K562 (cell line): ENCODE data around the gene AMFR. TPM values are rescaled to one million over a fixed set of nuclear protein-coding genes. Genes with fewer than 3 reads are reported as not detected.

Experiments used
- ATAC-seq: fragments of 200-7000 bp; cut with Tn5 transposase; 3 replicates; pipeline ENCODE4 v1.9.1; 2020; ENCODE audit warnings: moderate library complexity
- BruUV-seq: library from RNA; stranded (reverse); fragments of 400-500 nt; replicated peaks from 2 replicates; lab custom pipeline; 2021; lab: Mats Ljungman, UMichigan
- CTCF ChIA-PET: fragments of 300-600 bp; formaldehyde crosslinking; extraction: SDS; loops from one replicate; lab custom pipeline; 2021; ENCODE audit warnings: low intra/inter-chr PET ratio; lab: Yijun Ruan, JAX
- POLR2A ChIA-PET: fragments of 300-600, 350-650 bp; sonication (Branson Sonifier 250); formaldehyde crosslinking; extraction: SDS; loops from one replicate; lab custom pipeline; 2021; ENCODE audit warnings: antibody characterized with exemption, inconsistent platforms; lab: Yijun Ruan, JAX
- DNase-seq, 4 experiments: peaks; one replicate each; pipeline versions ENCODE4 v3.0.0 to v3.0.0-alpha.2; 2011 to 2018; ENCODE audit warnings: low spot score in 3 of 4, mixed read lengths in 3 of 4; ENCODE audit errors: extremely low read depth in 1 of 4
- FAIRE-seq: peaks from 2 replicates; lab custom pipeline; 2011; peaks lifted over from hg19 to GRCh38; lab: Jason Lieb, UNC
- H2AFZ ChIP-seq: 2 replicates; pipeline ENCODE4 v1.6.0; 2011; ENCODE audit warnings: low read depth, low read length, control low read depth, inconsistent platforms
- H3K27ac ChIP-seq: fragments of 200-600 bp; 3 replicates; pipeline ENCODE4 v1.8.0; 2011; ENCODE audit warnings: low read depth, mild to moderate bottlenecking, control low read depth, inconsistent platforms, low read length, moderate library complexity, mixed read lengths; ENCODE audit errors: extremely low read depth
- H3K27me3 ChIP-seq, 2 experiments: fragments of 300-600 bp in 1 of 2; 2 replicates in 1 of 2; 3 replicates in 1 of 2; pipeline versions ENCODE4 v1.6.0 to v1.8.0; 2011; ENCODE audit warnings: inconsistent platforms in 2 of 2, low read length in 2 of 2, mild to moderate bottlenecking in 1 of 2, mixed read lengths in 1 of 2, moderate library complexity in 1 of 2; ENCODE audit not compliant: control insufficient read depth in 2 of 2, insufficient read depth in 2 of 2
- H3K36me3 ChIP-seq: fragments of 300-600 bp; 3 replicates; pipeline ENCODE4 v1.8.0; 2011; ENCODE audit warnings: mild to moderate bottlenecking, low read length, inconsistent platforms; ENCODE audit not compliant: control insufficient read depth, insufficient read depth
- H3K4me1 ChIP-seq, 2 experiments: fragments of 200-600 bp in 1 of 2; replicated peaks in 1 of 2; 2 replicates in 1 of 2; 3 replicates in 1 of 2; pipeline versions ENCODE4 v1.5.1 to v1.8.0; 2011; ENCODE audit warnings: inconsistent platforms in 2 of 2, low read length in 2 of 2, mild to moderate bottlenecking in 1 of 2, mixed read lengths in 1 of 2, moderate library complexity in 1 of 2; ENCODE audit not compliant: control insufficient read depth in 2 of 2, insufficient read depth in 2 of 2
- H3K4me2 ChIP-seq: 2 replicates; pipeline ENCODE4 v1.6.1; 2011; ENCODE audit warnings: low read length, control low read depth, inconsistent platforms, mixed read lengths; ENCODE audit not compliant: insufficient read depth
- H3K4me3 ChIP-seq: fragments of 200-600 bp; sonication (generic), shearing (Covaris generic); 2 replicates; pipeline ENCODE4 v1.5.1; 2016; ENCODE audit warnings: control low read depth, inconsistent platforms
- H3K79me2 ChIP-seq: fragments of 200-600 bp; 3 replicates; pipeline ENCODE4 v1.8.0; 2011; ENCODE audit warnings: low read length, inconsistent platforms; ENCODE audit not compliant: control insufficient read depth, insufficient read depth
- H3K9ac ChIP-seq, 2 experiments: 2 replicates each; pipeline versions ENCODE4 v1.6.0 to v1.6.1; 2011; ENCODE audit warnings: low read depth in 2 of 2, low read length in 2 of 2, control low read depth in 1 of 2, inconsistent platforms in 1 of 2, mild to moderate bottlenecking in 1 of 2, mixed read lengths in 1 of 2; ENCODE audit not compliant: insufficient read depth in 1 of 2
- H3K9me1 ChIP-seq: one replicate; pipeline ENCODE4 v1.6.0; 2011; ENCODE audit warnings: inconsistent platforms, mild to moderate bottlenecking, low read length, moderate library complexity; ENCODE audit not compliant: control insufficient read depth, insufficient read depth
- H3K9me3 ChIP-seq: replicated peaks from 2 replicates; pipeline ENCODE4 v1.5.1; 2011; ENCODE audit warnings: low read depth, low read length, inconsistent platforms; ENCODE audit not compliant: control insufficient read depth, insufficient read depth
- H4K20me1 ChIP-seq: replicated peaks from 2 replicates; pipeline ENCODE4 v1.6.1; 2011; ENCODE audit warnings: low read length, inconsistent platforms, mixed read lengths; ENCODE audit not compliant: control insufficient read depth, insufficient read depth
- ATF4 ChIP-seq: fragments of 450-650 bp; formaldehyde crosslinking; IDR thresholded peaks from 2 replicates; pipeline ENCODE4 v1.4.0; 2022; ENCODE audit warnings: mild to moderate bottlenecking, moderate library complexity
- ETS2 ChIP-seq: IDR thresholded peaks from 2 replicates; pipeline ENCODE4 v1.6.1; 2016; ENCODE audit warnings: borderline replicate concordance, missing genetic modification characterization, mild to moderate bottlenecking, moderate library complexity, missing compliant biosample characterization; ENCODE audit not compliant: poor library complexity, severe bottlenecking
- KDM4B ChIP-seq, 2 experiments: fragments of 450-650 bp in 1 of 2; sonication (generic) in 1 of 2; IDR thresholded peaks; 2 replicates each; pipeline ENCODE4 v1.6.1; 2016 to 2017; ENCODE audit warnings: borderline replicate concordance in 2 of 2, antibody characterized with exemption in 1 of 2, low read depth in 1 of 2, mild to moderate bottlenecking in 1 of 2
- MAFK ChIP-seq: IDR thresholded peaks from 2 replicates; pipeline ENCODE4 v1.6.1; 2011; ENCODE audit warnings: low read length, improper control_type of control experiment
- MAZ ChIP-seq, 2 experiments: fragments of 450-650 bp in 1 of 2; sonication (generic) in 1 of 2; formaldehyde crosslinking; IDR thresholded peaks in 1 of 2; conservative IDR thresholded peaks in 1 of 2; 2 replicates each; pipeline versions ENCODE4 v1.4.0 to v1.5.0; 2020; ENCODE audit warnings: mild to moderate bottlenecking in 1 of 2, missing genetic modification reagents in 1 of 2
- PCBP1 ChIP-seq: fragments of 200-400 bp; formaldehyde crosslinking; IDR thresholded peaks from 2 replicates; pipeline ENCODE4 v1.6.1; 2018; ENCODE audit warnings: mild to moderate bottlenecking, low read depth, low read length; ENCODE audit not compliant: poor library complexity, severe bottlenecking
- PPARD ChIP-seq: fragments of 250-450 bp; sonication (Bioruptor Pico); IDR thresholded peaks from 2 replicates; pipeline ENCODE4 v1.8.0; 2022; ENCODE audit warnings: inconsistent platforms, mild to moderate bottlenecking, moderate library complexity
- PRPF4 ChIP-seq: fragments of 200-400 bp; formaldehyde crosslinking; IDR thresholded peaks from one replicate; pipeline ENCODE4 v1.6.1; 2017; ENCODE audit warnings: low read length, low read depth, mild to moderate bottlenecking; ENCODE audit not compliant: insufficient read depth, poor library complexity, severe bottlenecking
- RBFOX2 ChIP-seq: fragments of 200-400 bp; formaldehyde crosslinking; IDR thresholded peaks from 2 replicates; pipeline ENCODE4 v1.6.1; 2017; ENCODE audit warnings: low read depth, mild to moderate bottlenecking, low read length, moderate library complexity
- THRB ChIP-seq: fragments of 450-650 bp; formaldehyde crosslinking; conservative IDR thresholded peaks from 2 replicates; pipeline ENCODE4 v1.4.0; 2022; ENCODE audit warnings: mild to moderate bottlenecking, missing genetic modification characterization
- U2AF1 ChIP-seq: fragments of 200-400 bp; formaldehyde crosslinking; optimal IDR thresholded peaks from 2 replicates; pipeline ENCODE3; 2017; ENCODE audit warnings: mild to moderate bottlenecking, low read depth, low read length, moderate library complexity
- YY1 ChIP-seq, 3 experiments: IDR thresholded peaks; 2 replicates each; pipeline ENCODE4 v1.6.1; 2011; ENCODE audit warnings: low read length in 2 of 3, mild to moderate bottlenecking in 2 of 3, moderate library complexity in 2 of 3, borderline replicate concordance in 1 of 3, control low read depth in 1 of 3, low read depth in 1 of 3; ENCODE audit not compliant: insufficient read depth in 3 of 3, insufficient replicate concordance in 2 of 3, control insufficient read depth in 1 of 3, insufficient read length in 1 of 3; ENCODE audit errors: extremely low read depth in 1 of 3
- ZNF124 ChIP-seq: sonication (generic); formaldehyde crosslinking; IDR thresholded peaks from 2 replicates; pipeline ENCODE4 v1.8.1; 2022; ENCODE audit warnings: missing genetic modification reagents
- ZNF175 ChIP-seq: fragments of 200-800 bp; sonication (Bioruptor generic); IDR thresholded peaks from 2 replicates; pipeline ENCODE4 v1.6.1; 2016; ENCODE audit warnings: low read depth, mild to moderate bottlenecking, missing genetic modification characterization, missing compliant biosample characterization
- ZNF696 ChIP-seq: fragments of 250-450 bp; sonication (Bioruptor Pico); conservative IDR thresholded peaks from 2 replicates; pipeline ENCODE4 v1.4.0; 2020; ENCODE audit warnings: mild to moderate bottlenecking, moderate library complexity
- ZNF699 ChIP-seq: fragments of 250-450 bp; sonication (Bioruptor Pico); IDR thresholded peaks from 2 replicates; pipeline ENCODE4 v1.8.0; 2021; ENCODE audit warnings: mild to moderate bottlenecking, moderate library complexity; ENCODE audit not compliant: insufficient replicate concordance
- WGBS: fragments of 100-300 bp; shearing (Covaris generic); methylation state at CpG from one replicate; pipeline ENCODE4 v1.1.6; 2016; ENCODE audit warnings: low coverage, mixed read lengths; ENCODE audit not compliant: insufficient coverage; ENCODE audit errors: missing lambda C conversion rate; 5-methylcytosine and 5-hydroxymethylcytosine counted together
- in situ Hi-C: fragments of 300-500 bp; cut with MboI; formaldehyde crosslinking; loops from 4 replicates; pipeline ENCODE4 v1.15.0; 2018; ENCODE audit warnings: inconsistent platforms, mixed read lengths
- intact Hi-C: fragments of 100-400 bp; cut with micrococcal nuclease; formaldehyde crosslinking; loops from 2 replicates; pipeline ENCODE4 v1.14.2; 2022
- polyA plus RNA-seq, 8 experiments: library from polyadenylated mRNA; depleted of rRNA in 4 of 8; stranded (reverse) in 5 of 8; unstranded in 3 of 8; fragments of >200 nt; fragmentation: Nextera tagmentation in 2 of 8; fragmentation: Illumina TruSeq in 1 of 8; extraction: Ambion mirVana in 2 of 8; extraction: Trizol in 1 of 8; gene quantifications; 2 replicates each; pipeline versions ENCODE4 v1.2.1 to v1.2.3, GENCODE V29; 2011 to 2014; ENCODE audit warnings: inconsistent platforms in 1 of 8, missing spikeins in 1 of 8
- total RNA-seq, 7 experiments: library from RNA; depleted of rRNA in 6 of 7; stranded (reverse); fragments of >200 nt in 6 of 7; fragmentation: Illumina TruSeq in 2 of 7; extraction: Trizol in 2 of 7; gene quantifications; 2 replicates each; pipeline versions ENCODE4 v1.2.1 to v1.2.3, GENCODE V29; 2011 to 2021; ENCODE audit warnings: low replicate concordance in 1 of 7

The AMFR gene
- total and polyA plus RNA-seq, 9 of the 15 experiments (the other 6 are each of a cell fraction or from before 2014, with no cell fraction given), result 15.6 to 113 (median 58.4) TPM

GRCh38 chr16:56321571-56321970 is 103.8 kb downstream of the AMFR start (continued):
- TF ChIP-seq ZNF696 (CRISPR knock-in tag) (no peak), KDM4B (IDR thresholded peaks at IDR 0.05; ENCODE audit: borderline replicate concordance in 2 of 2, low read depth in 1 of 2) (no peak), U2AF1 (no peak), PRPF4 (no peak), PPARD (CRISPR knock-in tag) (no peak), THRB (CRISPR knock-in tag) (no peak), PCBP1 (no peak)

- ChIA-PET CTCF (no interaction called here), POLR2A (interaction anchor here (1.3 kb wide), 1 partner anchor 18 kb away, joined by 6 read pairs; no protein-coding TSS in a partner anchor)
- Histone ChIP-seq H3K79me2 (no peaks in the 10 kb centered on the region), H3K27me3 (peaks cover 5 to 43% of the 10 kb centered on the region in 2 experiments; a peak in 4 of 5 replicates), H3K9ac (no peak overlapping the region), H3K27ac (no peak overlapping the region), H3K9me1 (no peaks in the 10 kb centered on the region), H4K20me1 (no peaks in the 10 kb centered on the region), H3K9me3 (no peaks in the 10 kb centered on the region), H3K4me1 (peaks cover 0 to 7% of the 10 kb centered on the region in 2 experiments; a peak in 2 of 5 replicates), H2AFZ (no peak overlapping the region), H3K4me2 (no peak overlapping the region), H3K36me3 (no peaks in the 10 kb centered on the region), H3K4me3 (no peak overlapping the region)
- intact Hi-C loops, result no loop called here
- WGBS, result 2% methylated on average over 7 of the region's 7 CpGs
- ATAC-seq (no peak), DNase-seq (no peak), FAIRE-seq (no peak)
- BruUV-seq, result no TSS peak
- in situ Hi-C loops, result loop anchor here (10.0 kb wide), 1 partner anchor 856 kb away; no protein-coding TSS in a partner anchor
- TF ChIP-seq ZNF175 (CRISPR knock-in tag) (no peak), MAFK (no peak), RBFOX2 (no peak), ZNF124 (CRISPR knock-in tag) (no peak), YY1 (IDR thresholded peaks at IDR 0.05; ENCODE audit: borderline replicate concordance in 1 of 3, control insufficient read depth in 1 of 3, extremely low read depth in 1 of 3, insufficient read depth in 3 of 3, insufficient read length in 1 of 3, insufficient replicate concordance in 2 of 3, low read depth in 1 of 3, low read length in 2 of 3) (no peak), ATF4 (CRISPR knock-in tag) (no peak), ZNF699 (CRISPR knock-in tag) (no peak), ETS2 (tag) (no peak), MAZ (CRISPR knock-in tag; conservative IDR thresholded peaks at IDR 0.05 in 1 of 2, IDR thresholded peaks at IDR 0.05 in 1 of 2) (no peak)
Measured at GRCh38 chr16:56320811-56321558, 104.4 kb downstream of the AMFR start.
